ENCODE data around the gene THSD4.

DNA sequence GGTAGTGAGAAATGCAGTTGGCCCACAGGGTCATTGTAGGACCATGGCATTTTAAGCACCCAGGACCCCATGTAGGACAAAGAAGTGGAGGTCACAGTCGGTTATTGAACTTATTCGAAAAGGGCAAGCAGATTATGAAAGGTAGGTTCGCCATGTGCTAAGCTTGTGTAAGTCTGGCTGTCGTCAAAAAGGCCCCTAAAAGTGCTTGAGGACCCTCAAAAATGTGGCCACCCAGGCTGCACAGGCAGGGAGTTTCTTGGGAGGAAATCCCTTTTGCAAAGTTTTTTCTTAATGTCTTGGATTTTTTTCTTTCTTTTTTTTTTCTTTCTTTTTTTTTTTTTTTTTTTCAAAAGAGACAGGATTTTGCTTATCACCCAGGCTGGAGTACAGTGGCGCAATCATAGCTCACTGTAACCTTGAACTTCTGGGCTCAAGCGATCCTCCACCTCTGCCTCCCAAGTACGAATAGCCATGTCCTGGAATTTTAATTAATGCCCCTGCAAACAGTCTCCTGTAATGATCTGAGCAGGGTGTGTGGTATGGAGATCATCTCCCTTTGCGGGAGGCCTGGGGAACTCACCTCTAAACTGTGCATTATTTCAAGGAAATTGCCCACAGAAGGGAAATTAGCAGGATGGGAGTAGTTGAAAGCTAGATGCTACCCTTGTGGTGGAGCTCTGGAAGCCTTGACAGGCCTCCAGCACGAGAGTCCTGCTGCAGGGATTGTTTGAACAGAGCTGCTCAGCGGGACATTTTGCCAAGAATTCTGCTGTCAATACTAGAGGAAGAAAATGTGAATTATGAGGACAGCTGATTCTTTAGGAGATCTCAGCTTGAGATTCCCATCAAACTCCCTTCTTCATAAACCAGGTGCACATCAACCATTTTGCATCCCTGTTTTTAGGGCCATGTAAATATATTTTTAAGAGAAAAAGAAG is 28.4 kb downstream of the THSD4 start:
- TF ChIP-seq, protein P1, sequence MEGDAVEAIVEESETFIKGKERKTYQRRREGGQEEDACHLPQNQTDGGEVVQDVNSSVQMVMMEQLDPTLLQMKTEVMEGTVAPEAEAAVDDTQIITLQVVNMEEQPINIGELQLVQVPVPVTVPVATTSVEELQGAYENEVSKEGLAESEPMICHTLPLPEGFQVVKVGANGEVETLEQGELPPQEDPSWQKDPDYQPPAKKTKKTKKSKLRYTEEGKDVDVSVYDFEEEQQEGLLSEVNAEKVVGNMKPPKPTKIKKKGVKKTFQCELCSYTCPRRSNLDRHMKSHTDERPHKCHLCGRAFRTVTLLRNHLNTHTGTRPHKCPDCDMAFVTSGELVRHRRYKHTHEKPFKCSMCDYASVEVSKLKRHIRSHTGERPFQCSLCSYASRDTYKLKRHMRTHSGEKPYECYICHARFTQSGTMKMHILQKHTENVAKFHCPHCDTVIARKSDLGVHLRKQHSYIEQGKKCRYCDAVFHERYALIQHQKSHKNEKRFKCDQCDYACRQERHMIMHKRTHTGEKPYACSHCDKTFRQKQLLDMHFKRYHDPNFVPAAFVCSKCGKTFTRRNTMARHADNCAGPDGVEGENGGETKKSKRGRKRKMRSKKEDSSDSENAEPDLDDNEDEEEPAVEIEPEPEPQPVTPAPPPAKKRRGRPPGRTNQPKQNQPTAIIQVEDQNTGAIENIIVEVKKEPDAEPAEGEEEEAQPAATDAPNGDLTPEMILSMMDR (IDR thresholded peaks at IDR 0.05) = no peak
- TF ChIP-seq POLR2A (IDR thresholded peaks at IDR 0.05) = no peak
